Fibroblast of the aortic adventitia (primary cell): Measurements from ENCODE around the gene RAPGEF6. TPM values are rescaled to one million over a fixed set of nuclear protein-coding genes. Genes with fewer than 3 reads are reported as not detected.

ENCODE experiments used
- DNase-seq: peaks from one replicate; pipeline ENCODE4 v3.0.0-alpha.2; 2010; ENCODE audit warnings: low read depth
- H3K4me3 ChIP-seq: 2 replicates; pipeline ENCODE4 v1.5.1; 2011; ENCODE audit warnings: low read depth, mild to moderate bottlenecking, control low read depth, low read length, moderate library complexity
- CTCF ChIP-seq: IDR thresholded peaks from 2 replicates; pipeline ENCODE4 v1.5.1; 2011; ENCODE audit warnings: mild to moderate bottlenecking, low read length, control low read depth, inconsistent platforms; ENCODE audit not compliant: insufficient read depth
- total RNA-seq: library from RNA; depleted of rRNA; stranded (reverse); fragments of >200 nt; gene quantifications from 2 replicates; pipeline ENCODE4 v1.2.3, GENCODE V29; 2012; ENCODE audit warnings: low replicate concordance

RAPGEF6 gene
- total RNA-seq, 1 donor, result 17.5 TPM

GRCh38 chr5:131389096-131389868 lies 245.7 kb downstream of the RAPGEF6 start:
- TF ChIP-seq CTCF, result no peak
- no peak overlapping the region for H3K4me3 ChIP-seq
- DNase-seq, result no peak

GRCh38 chr5:131387255-131387654 lies 247.8 kb downstream of the RAPGEF6 start:
- TF ChIP-seq CTCF, result no peak
- DNase-seq, result no peak
- no peak overlapping the region for H3K4me3 ChIP-seq

GRCh38 chr5:131386779-131387178 lies 248.2 kb downstream of the RAPGEF6 start:
- DNase-seq, result no peak
- no peak for TF ChIP-seq CTCF
- no peak overlapping the region for H3K4me3 ChIP-seq

GRCh38 chr5:131386124-131386523 lies 248.9 kb downstream of the RAPGEF6 start:
- DNase-seq, result no peak
- no peak for TF ChIP-seq CTCF

GRCh38 chr5:131384616-131385214 lies 250.3 kb downstream of the RAPGEF6 start:
- TF ChIP-seq CTCF, result no peak
- DNase-seq, result peak; percentile 27
- H3K4me3 ChIP-seq, result no peak overlapping the region

More at GRCh38 chr5:131386124-131386523, 248.9 kb downstream of the RAPGEF6 start:
- no peak overlapping the region for H3K4me3 ChIP-seq

GRCh38 chr5:131384173-131384572 lies 250.9 kb downstream of the RAPGEF6 start:
- no peak overlapping the region for H3K4me3 ChIP-seq
- no peak for DNase-seq
- no peak for TF ChIP-seq CTCF
